HFFc6 (cell line): Measurements from ENCODE around the gene RAPGEF4. TPM values are rescaled to one million over a fixed set of nuclear protein-coding genes. Genes with fewer than 3 reads are reported as not detected.

Source experiments
- DNase-seq: peaks from one replicate; pipeline ENCODE4 v3.0.0-alpha.2; 2018
- H3K27ac Mint-ChIP-seq: 2 replicates; pipeline ENCODE4 v1.8.0; 2020; ENCODE audit warnings: mild to moderate bottlenecking, mixed read lengths
- H3K27me3 Mint-ChIP-seq: 2 replicates; pipeline ENCODE4 v1.8.0; 2021; ENCODE audit warnings: mild to moderate bottlenecking, moderate library complexity, mixed read lengths; ENCODE audit not compliant: insufficient read depth
- H3K36me3 Mint-ChIP-seq: 2 replicates; pipeline ENCODE4 v1.8.0; 2021; ENCODE audit warnings: low read depth, mixed read lengths
- H3K4me1 Mint-ChIP-seq: 2 replicates; pipeline ENCODE4 v1.8.0; 2020; ENCODE audit warnings: low read depth, mixed read lengths
- H3K4me3 Mint-ChIP-seq: 2 replicates; pipeline ENCODE4 v1.8.0; 2020; ENCODE audit warnings: mild to moderate bottlenecking, moderate library complexity, mixed read lengths
- H3K9me3 Mint-ChIP-seq: 2 replicates; pipeline ENCODE4 v1.8.0; 2020; ENCODE audit warnings: mild to moderate bottlenecking, mixed read lengths
- total RNA-seq, 6 experiments: library from RNA; stranded (reverse); fragmentation: NEBNext Ultra II Directional; extraction: Animal tissue kit (Norgen Biotek cat#: 25700); gene quantifications; 2 replicates in 1 of 6; 3 replicates in 5 of 6; pipeline ENCODE4 v1.2.3, GENCODE V29; 2021
- TF ChIP-seq, protein P1 (sequence below): fragments of 200-600 bp; sonication (generic); IDR thresholded peaks from 2 replicates; pipeline ENCODE4 v1.5.0; 2021; ENCODE audit warnings: antibody characterized with exemption, mild to moderate bottlenecking

RAPGEF4 gene
- total RNA-seq, 6 experiments from 2014 or later: 0.14 to 0.37 (median 0.18) TPM

DNA sequence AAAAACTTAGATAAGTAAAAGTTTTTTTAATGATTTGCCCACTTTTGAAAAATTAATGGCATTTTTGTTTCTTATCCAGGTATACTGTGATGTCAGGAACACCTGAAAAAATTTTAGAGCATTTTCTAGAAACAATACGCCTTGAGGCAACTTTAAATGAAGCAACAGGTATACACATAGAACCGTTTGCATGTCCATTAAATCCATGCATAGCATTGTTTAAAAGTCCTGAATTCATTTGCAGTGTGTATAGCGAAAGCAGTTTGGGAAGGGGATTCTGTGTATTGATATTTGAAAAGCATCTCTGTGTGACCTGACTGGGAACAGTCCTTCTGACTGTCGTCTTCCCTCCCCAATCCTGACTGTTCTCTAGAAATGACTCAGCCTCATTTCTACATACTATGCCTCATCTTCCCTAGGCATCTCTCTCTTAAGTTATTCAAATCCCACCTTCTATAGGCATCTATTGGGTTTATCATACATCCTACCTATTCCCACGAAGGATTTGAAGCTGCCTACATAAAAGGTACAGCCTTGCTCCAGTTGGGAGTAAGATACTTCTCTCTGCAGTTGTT, 260.8 kb downstream of the RAPGEF4 start:
- H3K4me3 Mint-ChIP-seq: peak overlapping the region; percentile 58
- DNase-seq: peak; percentile 34
- no peaks in the 10 kb centered on the region for H3K36me3 Mint-ChIP-seq
- TF ChIP-seq, protein P1, sequence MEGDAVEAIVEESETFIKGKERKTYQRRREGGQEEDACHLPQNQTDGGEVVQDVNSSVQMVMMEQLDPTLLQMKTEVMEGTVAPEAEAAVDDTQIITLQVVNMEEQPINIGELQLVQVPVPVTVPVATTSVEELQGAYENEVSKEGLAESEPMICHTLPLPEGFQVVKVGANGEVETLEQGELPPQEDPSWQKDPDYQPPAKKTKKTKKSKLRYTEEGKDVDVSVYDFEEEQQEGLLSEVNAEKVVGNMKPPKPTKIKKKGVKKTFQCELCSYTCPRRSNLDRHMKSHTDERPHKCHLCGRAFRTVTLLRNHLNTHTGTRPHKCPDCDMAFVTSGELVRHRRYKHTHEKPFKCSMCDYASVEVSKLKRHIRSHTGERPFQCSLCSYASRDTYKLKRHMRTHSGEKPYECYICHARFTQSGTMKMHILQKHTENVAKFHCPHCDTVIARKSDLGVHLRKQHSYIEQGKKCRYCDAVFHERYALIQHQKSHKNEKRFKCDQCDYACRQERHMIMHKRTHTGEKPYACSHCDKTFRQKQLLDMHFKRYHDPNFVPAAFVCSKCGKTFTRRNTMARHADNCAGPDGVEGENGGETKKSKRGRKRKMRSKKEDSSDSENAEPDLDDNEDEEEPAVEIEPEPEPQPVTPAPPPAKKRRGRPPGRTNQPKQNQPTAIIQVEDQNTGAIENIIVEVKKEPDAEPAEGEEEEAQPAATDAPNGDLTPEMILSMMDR: no peak
- H3K9me3 Mint-ChIP-seq: no peaks in the 10 kb centered on the region
- H3K4me1 Mint-ChIP-seq: peaks cover 58% of the 10 kb centered on the region
- H3K27ac Mint-ChIP-seq: peak overlapping the region; percentile 72
- H3K27me3 Mint-ChIP-seq: no peaks in the 10 kb centered on the region; the same call in 1 of the 2 replicates

- DNase-seq: no peak
- no peaks in the 10 kb centered on the region for H3K27me3 Mint-ChIP-seq
- peaks cover 58% of the 10 kb centered on the region for H3K4me1 Mint-ChIP-seq
- H3K27ac Mint-ChIP-seq: peak overlapping the region; percentile 72
- TF ChIP-seq, protein P1: no peak
- H3K4me3 Mint-ChIP-seq: no peak overlapping the region
- H3K9me3 Mint-ChIP-seq: no peaks in the 10 kb centered on the region
- H3K36me3 Mint-ChIP-seq: no peaks in the 10 kb centered on the region
Observed at GRCh38 chr2:172997031-172997430, 261.4 kb downstream of the RAPGEF4 start.

- no peaks in the 10 kb centered on the region for H3K36me3 Mint-ChIP-seq
- H3K4me1 Mint-ChIP-seq: peaks cover 69% of the 10 kb centered on the region
- H3K9me3 Mint-ChIP-seq: no peaks in the 10 kb centered on the region
- TF ChIP-seq, protein P1: no peak
- DNase-seq: no peak
- H3K27me3 Mint-ChIP-seq: no peaks in the 10 kb centered on the region; the same call in 1 of the 2 replicates
- H3K27ac Mint-ChIP-seq: no peak overlapping the region
- no peak overlapping the region for H3K4me3 Mint-ChIP-seq
Observed at GRCh38 chr2:172998547-172999272, 263.1 kb downstream of the RAPGEF4 start.

GRCh38 chr2:172999641-173000386, 264.2 kb downstream of the RAPGEF4 start:
- DNase-seq: peak; percentile 9
- Mint-ChIP-seq H3K9me3 (no peaks in the 10 kb centered on the region), H3K27ac (no peak overlapping the region), H3K4me3 (no peak overlapping the region), H3K36me3 (no peaks in the 10 kb centered on the region), H3K27me3 (no peaks in the 10 kb centered on the region; the same call in 1 of the 2 replicates), H3K4me1 (peaks cover 68% of the 10 kb centered on the region)
- TF ChIP-seq, protein P1: no peak

GRCh38 chr2:173001664-173002604, 266.3 kb downstream of the RAPGEF4 start:
- Mint-ChIP-seq H3K27ac (no peak overlapping the region), H3K4me3 (no peak overlapping the region), H3K27me3 (no peaks in the 10 kb centered on the region; the same call in 1 of the 2 replicates), H3K9me3 (no peaks in the 10 kb centered on the region), H3K36me3 (no peaks in the 10 kb centered on the region), H3K4me1 (peaks cover 55% of the 10 kb centered on the region)
- no peak for DNase-seq
- TF ChIP-seq, protein P1: no peak
